Measurements from ENCODE around the gene CAMKV. TPM values are rescaled to one million over a fixed set of nuclear protein-coding genes. Genes with fewer than 3 reads are reported as not detected.
A peak's percentile ranks its signal among the peaks of the same experiment; 100 is the strongest.

The CAMKV gene
- total and polyA plus RNA-seq, 8 donors = 0.19 to 0.42 (median 0.22) TPM; not detected in 5

GRCh38 chr3:49812916-49813496 is 56.7 kb downstream of the CAMKV start:
- DNase-seq (no peak), FAIRE-seq (no peak)
- no peak for TF ChIP-seq CTCF (IDR thresholded peaks at IDR 0.05)

More at GRCh38 chr3:49812916-49813496, 56.7 kb downstream of the CAMKV start:
- no peaks in the 10 kb centered on the region for H3K36me3 ChIP-seq
- WGBS, 2 donors = 52 to 54% methylated on average over 9 of the region's 9 CpGs
- intact Hi-C loops (cut with DNase I) = no loop called here
- peak overlapping the region; percentile 2 to 52 (median 22) for H3K4me3 ChIP-seq
- peaks cover 0 to 9% (median 0%) of the 10 kb centered on the region in 3 donors for H3K4me1 ChIP-seq
- H3K27me3 ChIP-seq = no peaks in the 10 kb centered on the region
- H3K9me3 ChIP-seq = no peaks in the 10 kb centered on the region
- peak overlapping the region in 3 of 4 donors; percentile 54 to 76 (median 74) for H3K27ac ChIP-seq
- ATAC-seq = peak; percentile 26 to 57 (median 47)

Other genes starting within 250 kb of the CAMKV start
- gene APEH, start 195.6 kb downstream of the CAMKV start, total RNA-seq = 10 to 100 TPM; 41.2 to 57.3 (median 49.3) TPM
- gene APEH, start 195.6 kb downstream of the CAMKV start, polyA plus RNA-seq = 10 to 100 TPM; 26.1 to 39.3 TPM
- gene MST1, start 180.4 kb downstream of the CAMKV start, total RNA-seq = 10 to 100 TPM; 17.2 to 36.5 (median 21.6) TPM
- gene MST1, start 180.4 kb downstream of the CAMKV start, polyA plus RNA-seq = 100 to 1,000 TPM in 1 of 2 donors, 10 to 100 TPM in 1; 83.0 to 150 TPM
- gene RNF123, start 180.3 kb downstream of the CAMKV start, total RNA-seq = 10 to 100 TPM; 13.5 to 27.6 (median 18.3) TPM
- gene RNF123, start 180.3 kb downstream of the CAMKV start, polyA plus RNA-seq = 10 to 100 TPM; 21.8 to 24.3 TPM
- not detected for gene AMIGO3, start 150.2 kb downstream of the CAMKV start, total RNA-seq
- gene AMIGO3, start 150.2 kb downstream of the CAMKV start, polyA plus RNA-seq = 1 to 10 TPM; 3.9 to 4.0 TPM
- gene GMPPB, start 146.0 kb downstream of the CAMKV start, total RNA-seq = 10 to 100 TPM; 22.4 to 46.7 (median 31.4) TPM
- 10 to 100 TPM; 35.9 to 38.1 TPM for gene GMPPB, start 146.0 kb downstream of the CAMKV start, polyA plus RNA-seq
- gene IP6K1, start 83.4 kb downstream of the CAMKV start, total RNA-seq = 10 to 100 TPM; 12.0 to 28.5 (median 17.1) TPM
- 10 to 100 TPM; 11.2 to 13.3 TPM for gene IP6K1, start 83.4 kb downstream of the CAMKV start, polyA plus RNA-seq
- gene CDHR4, start 70.0 kb downstream of the CAMKV start, total RNA-seq = not detected
- not detected for gene CDHR4, start 70.0 kb downstream of the CAMKV start, polyA plus RNA-seq
- gene INKA1, start 66.6 kb downstream of the CAMKV start, total RNA-seq = 1 to 10 TPM in 1 of 6 donors, under 1 TPM in 5; 0.55 to 1.4 (median 0.62) TPM
- gene INKA1, start 66.6 kb downstream of the CAMKV start, polyA plus RNA-seq = 1 to 10 TPM; 1.6 to 2.0 TPM
- gene UBA7, start 56.0 kb downstream of the CAMKV start, total RNA-seq = 10 to 100 TPM; 17.7 to 63.9 (median 28.8) TPM
- gene UBA7, start 56.0 kb downstream of the CAMKV start, polyA plus RNA-seq = 10 to 100 TPM; 72.9 to 86.2 TPM
- gene TRAIP, start 13.3 kb downstream of the CAMKV start, total RNA-seq = 1 to 10 TPM in 2 of 6 donors, under 1 TPM in 4; 0.79 to 2.5 (median 0.84) TPM
- gene TRAIP, start 13.3 kb downstream of the CAMKV start, polyA plus RNA-seq = 1 to 10 TPM; 1.4 to 2.3 TPM
- 10 to 100 TPM in 1 of 6 donors, 1 to 10 TPM in 5; 4.9 to 14.7 (median 6.4) TPM for gene MST1R, start 34.0 kb upstream of the CAMKV start, total RNA-seq
- gene MST1R, start 34.0 kb upstream of the CAMKV start, polyA plus RNA-seq = 10 to 100 TPM in 1 of 2 donors, 1 to 10 TPM in 1; 9.6 to 12.4 TPM
- 1 to 10 TPM; 2.3 to 5.4 (median 4.2) TPM for gene MON1A, start 59.9 kb upstream of the CAMKV start, total RNA-seq
- gene MON1A, start 59.9 kb upstream of the CAMKV start, polyA plus RNA-seq = 1 to 10 TPM; 7.5 to 7.7 TPM
- 10 to 100 TPM; 24.9 to 64.1 (median 41.7) TPM for gene RBM6, start 70.2 kb upstream of the CAMKV start, total RNA-seq
- gene RBM6, start 70.2 kb upstream of the CAMKV start, polyA plus RNA-seq = 100 to 1,000 TPM; 245 to 249 TPM
- gene RBM5, start 219.0 kb upstream of the CAMKV start, total RNA-seq = 10 to 100 TPM; 42.5 to 96.9 (median 65.1) TPM
- gene RBM5, start 219.0 kb upstream of the CAMKV start, polyA plus RNA-seq = 100 to 1,000 TPM in 1 of 2 donors, 10 to 100 TPM in 1; 97.2 to 186 TPM